Body of pancreas (tissue), 4 donors: ENCODE results near the gene PWWP2B. TPM values are rescaled to one million over a fixed set of nuclear protein-coding genes. Genes with fewer than 3 reads are reported as not detected.

Experiments
- ATAC-seq: fragments of 150-250 bp; one replicate; pipeline ENCODE4 v1.9.1; 2016
- DNase-seq, 4 donors: peaks; one replicate each; pipeline ENCODE4 v3.0.0-alpha.2; 2019
- H3K27ac ChIP-seq, 4 donors: fragments of 200-600 bp; sonication (generic); 1 replicate in 3 of 4; 2 replicates in 1 of 4; pipeline versions ENCODE4 v1.5.1 to v1.6.1; 2016 to 2019; ENCODE audit warnings: mild to moderate bottlenecking in 1 of 4, mixed read lengths in 1 of 4, moderate library complexity in 1 of 4
- H3K27me3 ChIP-seq, 2 donors: fragments of 200-600 bp; sonication (generic); one replicate each; pipeline ENCODE4 v1.6.0; 2016; ENCODE audit warnings: mild to moderate bottlenecking in 1 of 2
- H3K36me3 ChIP-seq, 2 donors: fragments of 200-600 bp; sonication (generic); replicated peaks in 1 of 2; 2 replicates each; pipeline ENCODE4 v1.5.1; 2016; ENCODE audit warnings: low read depth in 2 of 2; ENCODE audit not compliant: insufficient read depth in 1 of 2
- H3K4me1 ChIP-seq: fragments of 200-600 bp; sonication (generic); one replicate; pipeline ENCODE4 v1.6.0; 2016
- H3K4me3 ChIP-seq, 2 donors: fragments of 200-600 bp; sonication (generic); 1 replicate in 1 of 2; 2 replicates in 1 of 2; pipeline ENCODE4 v1.5.1; 2016 to 2019
- H3K9me3 ChIP-seq, 3 donors: fragments of 200-600 bp; sonication (generic); 1 replicate in 2 of 3; 2 replicates in 1 of 3; pipeline ENCODE4 v1.5.1; 2016
- CTCF ChIP-seq, 7 experiments: fragments of 450-650 bp in 4 of 7; fragments of 200-600 bp in 3 of 7; sonication (generic) in 3 of 7; IDR thresholded peaks; one replicate each; pipeline ENCODE4 v1.5.1; 2016 to 2019; ENCODE audit warnings: antibody characterized with exemption in 7 of 7
- POLR2A ChIP-seq, 3 donors: fragments of 450-650 bp; IDR thresholded peaks; one replicate each; pipeline ENCODE4 v1.6.1; 2016; ENCODE audit warnings: antibody characterized with exemption in 3 of 3, mild to moderate bottlenecking in 2 of 3
- WGBS, 2 donors: methylation state at CpG; one replicate each; pipeline ENCODE4 v1.1.5; 2017; 5-methylcytosine and 5-hydroxymethylcytosine counted together
- intact Hi-C: fragments of 100-400 bp; cut with DNase I; formaldehyde crosslinking; loops from one replicate; pipeline ENCODE4 v1.15.1; 2023
- total RNA-seq, 2 donors: library from RNA; depleted of rRNA; stranded (reverse); fragments of >200 nt; gene quantifications; one replicate each; pipeline ENCODE4 v1.1.0, GENCODE V29; 2016

PWWP2B gene
- total RNA-seq: 10 to 100 TPM; 31.9 to 46.5 TPM

- 0% methylated on average over 11 to 51 of the region's 86 CpGs for WGBS, 2 donors
- H3K36me3 ChIP-seq: no peaks in the 10 kb centered on the region
These were observed at the start of gene PWWP2B for GRCh38 chr10:132397036-132397541. Gene PWWP2B (plus strand): TSS chr10:132397200. CDS start chr10:132397227, 27 bp downstream.

GRCh38 chr10:132347211-132347930, 49.6 kb upstream of the PWWP2B start:
- 80% methylated on average over 20 to 23 of the region's 23 CpGs for WGBS, 2 donors
- no peak for ATAC-seq

More at GRCh38 chr10:132397036-132397541, at the start of gene PWWP2B:
- DNase-seq: peak in 3 of 4 donors; percentile 69 to 72 (median 70)
- peak within 1 kb of the TSS; percentile 31 to 65 for H3K4me3 ChIP-seq
- H3K27me3 ChIP-seq: no peaks in the 10 kb centered on the region
- peak; percentile 60 for ATAC-seq
- intact Hi-C loops: no loop called here
- peak within 1 kb of the TSS; percentile 97 to 99 (median 97) for H3K27ac ChIP-seq
- peaks cover 61% of the 10 kb centered on the region for H3K4me1 ChIP-seq
- H3K9me3 ChIP-seq: no peaks in the 10 kb centered on the region
- peak; percentile 40 to 56 (median 41) for TF ChIP-seq POLR2A (IDR thresholded peaks at IDR 0.05)
- TF ChIP-seq CTCF (IDR thresholded peaks at IDR 0.05): no peak

GRCh38 chr10:132347931-132348267, 49.1 kb upstream of the PWWP2B start:
- H3K27ac ChIP-seq: no peak overlapping the region
- no peak for TF ChIP-seq POLR2A (IDR thresholded peaks at IDR 0.05)
- no peak for TF ChIP-seq CTCF (IDR thresholded peaks at IDR 0.05)
- ATAC-seq (no peak), DNase-seq (no peak)
- H3K4me3 ChIP-seq: no peak overlapping the region
- 78 to 91% methylated on average over 13 of the region's 13 CpGs for WGBS, 2 donors
- H3K27me3 ChIP-seq: no peaks in the 10 kb centered on the region
- no peaks in the 10 kb centered on the region for H3K4me1 ChIP-seq
- no peaks in the 10 kb centered on the region for H3K9me3 ChIP-seq
- intact Hi-C loops: no loop called here
- peaks cover 0 to 3% of the 10 kb centered on the region in 2 donors for H3K36me3 ChIP-seq

More at GRCh38 chr10:132347211-132347930, 49.6 kb upstream of the PWWP2B start:
- Histone ChIP-seq H3K4me1 (no peaks in the 10 kb centered on the region), H3K4me3 (no peak overlapping the region), H3K27me3 (no peaks in the 10 kb centered on the region), H3K27ac (no peak overlapping the region), H3K9me3 (no peaks in the 10 kb centered on the region), H3K36me3 (peaks cover 0 to 3% of the 10 kb centered on the region in 2 donors)
- no peak for DNase-seq
- TF ChIP-seq POLR2A (IDR thresholded peaks at IDR 0.05): no peak
- intact Hi-C loops: no loop called here

- no peaks in the 10 kb centered on the region for H3K4me1 ChIP-seq
- peaks cover 0 to 2% of the 10 kb centered on the region in 2 donors for H3K36me3 ChIP-seq
- H3K27ac ChIP-seq: no peak overlapping the region
- H3K27me3 ChIP-seq: no peaks in the 10 kb centered on the region
- intact Hi-C loops: loop anchor here (5.0 kb wide), 1 partner anchor 122 kb away; no protein-coding TSS in a partner anchor
- no peak for TF ChIP-seq CTCF (IDR thresholded peaks at IDR 0.05)
- TF ChIP-seq POLR2A (IDR thresholded peaks at IDR 0.05): no peak
- DNase-seq: no peak
- ATAC-seq: no peak
- H3K9me3 ChIP-seq: no peaks in the 10 kb centered on the region
- WGBS, 2 donors: 78% methylated on average over 6 of the region's 6 CpGs
- H3K4me3 ChIP-seq: no peak overlapping the region
These were observed 47.2 kb upstream of the PWWP2B start for GRCh38 chr10:132349766-132350165.

GRCh38 chr10:132350391-132350790, 46.6 kb upstream of the PWWP2B start:
- 78 to 80% methylated on average over 9 to 11 of the region's 11 CpGs for WGBS, 2 donors
- Histone ChIP-seq H3K4me1 (no peaks in the 10 kb centered on the region), H3K27ac (no peak overlapping the region), H3K4me3 (no peak overlapping the region), H3K27me3 (no peaks in the 10 kb centered on the region), H3K9me3 (no peaks in the 10 kb centered on the region), H3K36me3 (no peaks in the 10 kb centered on the region)
- DNase-seq (no peak), ATAC-seq (no peak)
- TF ChIP-seq POLR2A (IDR thresholded peaks at IDR 0.05): no peak
- no peak for TF ChIP-seq CTCF (IDR thresholded peaks at IDR 0.05)
- intact Hi-C loops: loop anchor here (5.0 kb wide), 1 partner anchor 123 kb away; no protein-coding TSS in a partner anchor
